Mononuclear cell (primary cell): ENCODE results near the gene RHOJ. TPM values are rescaled to one million over a fixed set of nuclear protein-coding genes. Genes with fewer than 3 reads are reported as not detected.

ENCODE experiments used
- H3K27me3 ChIP-seq: 2 replicates; pipeline ENCODE4 v1.6.0; 2011; ENCODE audit warnings: low read length, control low read depth; ENCODE audit not compliant: insufficient read depth
- H3K4me1 ChIP-seq: 2 replicates; pipeline ENCODE4 v1.5.1; 2011; ENCODE audit warnings: mild to moderate bottlenecking, low read length, control low read depth; ENCODE audit not compliant: insufficient read depth
- H3K4me3 ChIP-seq: 2 replicates; pipeline ENCODE4 v1.5.1; 2011; ENCODE audit warnings: mild to moderate bottlenecking, low read length, moderate library complexity
- H3K9me3 ChIP-seq: 2 replicates; pipeline ENCODE4 v1.5.1; 2011; ENCODE audit warnings: low read depth, mild to moderate bottlenecking, control low read depth, low read length
- total RNA-seq: library from RNA; depleted of rRNA; stranded (reverse); fragments of >200 nt; gene quantifications from one replicate; pipeline ENCODE4 v1.2.3, GENCODE V29; 2012

Gene RHOJ
- total RNA-seq, 1 donor: 0.10 TPM

GRCh38 chr14:63328787-63329737 lies 124.8 kb downstream of the RHOJ start:
- H3K27me3 ChIP-seq: peaks cover 2% of the 10 kb centered on the region
- no peaks in the 10 kb centered on the region for H3K4me1 ChIP-seq
- H3K9me3 ChIP-seq: no peaks in the 10 kb centered on the region
- no peak overlapping the region for H3K4me3 ChIP-seq

DNA sequence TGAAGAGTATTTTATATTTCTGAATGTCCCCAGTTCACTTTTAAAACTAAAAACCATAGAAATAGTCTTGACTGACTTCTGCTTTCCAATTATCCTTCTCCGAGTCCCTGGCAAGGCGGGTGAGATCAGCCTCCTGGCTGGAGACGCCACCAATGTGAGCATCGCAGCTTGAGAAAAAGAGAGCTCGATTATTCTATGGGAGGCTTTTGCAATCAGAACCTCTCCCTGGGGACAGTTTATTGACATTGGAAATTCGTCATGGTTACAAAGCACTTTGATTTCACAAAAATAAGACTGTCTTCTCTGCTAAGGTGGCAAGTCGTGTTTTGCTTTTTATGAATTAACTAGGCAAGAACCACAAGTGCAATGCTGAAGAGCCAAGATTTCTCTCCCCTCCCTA lies 138.1 kb downstream of the RHOJ start:
- Histone ChIP-seq H3K9me3 (no peaks in the 10 kb centered on the region), H3K27me3 (no peaks in the 10 kb centered on the region), H3K4me1 (no peaks in the 10 kb centered on the region), H3K4me3 (no peak overlapping the region)

Other genes starting within 250 kb of the RHOJ start
- not detected for gene KCNH5, start 159.0 kb upstream of the RHOJ start, total RNA-seq
- gene GPHB5, start 114.5 kb downstream of the RHOJ start, total RNA-seq: not detected